Measurements from ENCODE around the gene ZNF580.
A peak's percentile ranks its signal among the peaks of the same experiment; 100 is the strongest.

ZNF580 gene

DNA sequence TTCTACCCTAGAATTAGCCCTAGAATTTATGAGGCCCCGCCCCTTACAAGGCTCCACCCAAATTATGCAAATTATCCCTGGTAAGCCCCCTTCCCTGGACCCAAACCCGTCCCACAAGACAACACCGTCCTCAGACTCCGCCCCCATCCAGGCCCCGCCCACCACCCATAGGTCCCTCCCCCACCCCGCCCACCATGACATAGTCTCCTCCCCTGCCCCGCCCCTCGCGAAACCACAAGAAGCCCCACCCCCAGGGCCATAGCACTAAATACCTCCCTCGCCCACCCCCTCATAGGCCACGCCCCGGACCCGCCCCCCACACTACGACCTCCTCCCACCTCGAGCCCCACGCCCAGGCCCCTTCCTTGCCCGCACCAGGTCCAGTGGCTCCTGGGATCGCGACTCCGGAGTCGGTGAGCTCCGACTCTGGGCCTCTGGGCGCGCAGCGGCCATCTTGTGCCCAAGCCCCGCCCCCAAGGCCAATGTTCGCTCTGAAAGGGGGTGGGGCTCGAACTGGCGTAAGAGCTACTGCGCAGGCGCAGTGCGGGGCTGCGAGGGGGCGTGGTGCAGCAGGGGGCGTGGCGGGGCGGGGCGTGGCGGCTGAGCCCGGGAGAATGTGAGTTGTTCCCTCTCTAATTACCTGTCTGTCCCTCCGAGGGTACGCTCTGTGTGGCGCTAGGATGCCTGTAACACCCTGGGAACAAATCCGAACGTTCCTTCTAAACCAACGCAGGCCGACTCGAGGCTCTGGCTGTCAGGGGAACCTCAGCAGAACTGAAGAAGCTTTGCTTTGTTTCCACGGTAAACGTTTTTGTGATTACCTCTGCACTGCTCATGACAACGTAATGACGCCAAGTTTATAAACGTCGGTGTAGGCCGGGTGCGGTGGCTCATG, 16.4 kb upstream of the ZNF580 start, which contains the start of gene ZNF784 (continued):
- 0 out of 2 replicates have a peak, but pooled peaks have one; percentile 53 for TF ChIP-seq ZBTB21 (tag by site-specific recombination; IDR thresholded peaks at IDR 0.05)
- TF ChIP-seq SP7 (tag by site-specific recombination; IDR thresholded peaks at IDR 0.05), result peak; percentile 59; the same call in 1 of the 2 replicates
- no peak for TF ChIP-seq ZNF10 (tag by site-specific recombination; IDR thresholded peaks at IDR 0.05)
- TF ChIP-seq ZNF76 (tag by site-specific recombination; IDR thresholded peaks at IDR 0.05; ENCODE audit: borderline replicate concordance, low read depth), result 0 out of 2 replicates have a peak, but pooled peaks have one; percentile 35
- TF ChIP-seq KLF1 (tag by site-specific recombination; IDR thresholded peaks at IDR 0.05), result peak; percentile 82
- TF ChIP-seq ZNF488 (tag by site-specific recombination; IDR thresholded peaks at IDR 0.05), result no peak
- no peak for TF ChIP-seq ZNF114 (tag by site-specific recombination; IDR thresholded peaks at IDR 0.05)
- no peak for TF ChIP-seq ZNF837 (tag by site-specific recombination; IDR thresholded peaks at IDR 0.05)
- no peak for TF ChIP-seq ZBTB8A (tag by site-specific recombination; IDR thresholded peaks at IDR 0.05)
- peak; percentile 83 for TF ChIP-seq ZNF335 (tag by site-specific recombination; conservative IDR thresholded peaks at IDR 0.05)
- TF ChIP-seq TCF7L2 (IDR thresholded peaks at IDR 0.05; ENCODE audit: borderline replicate concordance, low read depth, low read length), result no peak
- 0 out of 2 replicates have a peak, but pooled peaks have one; percentile 23 for TF ChIP-seq ZNF843 (tag by site-specific recombination; IDR thresholded peaks at IDR 0.05)
- TF ChIP-seq, protein P1, sequence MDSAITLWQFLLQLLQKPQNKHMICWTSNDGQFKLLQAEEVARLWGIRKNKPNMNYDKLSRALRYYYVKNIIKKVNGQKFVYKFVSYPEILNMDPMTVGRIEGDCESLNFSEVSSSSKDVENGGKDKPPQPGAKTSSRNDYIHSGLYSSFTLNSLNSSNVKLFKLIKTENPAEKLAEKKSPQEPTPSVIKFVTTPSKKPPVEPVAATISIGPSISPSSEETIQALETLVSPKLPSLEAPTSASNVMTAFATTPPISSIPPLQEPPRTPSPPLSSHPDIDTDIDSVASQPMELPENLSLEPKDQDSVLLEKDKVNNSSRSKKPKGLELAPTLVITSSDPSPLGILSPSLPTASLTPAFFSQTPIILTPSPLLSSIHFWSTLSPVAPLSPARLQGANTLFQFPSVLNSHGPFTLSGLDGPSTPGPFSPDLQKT (IDR thresholded peaks at IDR 0.05; ENCODE audit: borderline replicate concordance, low read depth, low read length), result no peak
- no peak for TF ChIP-seq ZNF426 (tag by site-specific recombination; IDR thresholded peaks at IDR 0.05)
- TF ChIP-seq ZNF670 (tag by site-specific recombination; IDR thresholded peaks at IDR 0.05; ENCODE audit: low read depth), result no peak
- TF ChIP-seq ZNF391 (tag by site-specific recombination; IDR thresholded peaks at IDR 0.05; ENCODE audit: borderline replicate concordance, low read depth), result no peak
- TF ChIP-seq ZNF629 (tag by site-specific recombination; IDR thresholded peaks at IDR 0.05), result peak; percentile 75
- TF ChIP-seq HOXD13 (CRISPR knock-in tag; IDR thresholded peaks at IDR 0.05; ENCODE audit: borderline replicate concordance), result no peak
- peak; percentile 31; the same call in 1 of the 2 replicates for TF ChIP-seq ZNF394 (tag by site-specific recombination; IDR thresholded peaks at IDR 0.05; ENCODE audit: borderline replicate concordance)
- TF ChIP-seq REPIN1 (tag by site-specific recombination; IDR thresholded peaks at IDR 0.05; ENCODE audit: low read depth), result no peak
- no peak for TF ChIP-seq FEZF1 (tag by site-specific recombination; IDR thresholded peaks at IDR 0.05)
- TF ChIP-seq SP2 (tag by site-specific recombination; IDR thresholded peaks at IDR 0.05), result peak; percentile 79
- TF ChIP-seq GFI1B (tag by site-specific recombination; IDR thresholded peaks at IDR 0.05), result no peak
- no peak for TF ChIP-seq HOXA7 (CRISPR knock-in tag; IDR thresholded peaks at IDR 0.05; ENCODE audit: borderline replicate concordance)
- no peak for TF ChIP-seq KLF17 (tag by site-specific recombination; IDR thresholded peaks at IDR 0.05)
- TF ChIP-seq ZNF501 (tag by site-specific recombination; IDR thresholded peaks at IDR 0.05), result 0 out of 2 replicates have a peak, but pooled peaks have one; percentile 40
- TF ChIP-seq KLF10 (tag by site-specific recombination; IDR thresholded peaks at IDR 0.05), result peak; percentile 88
- peak; percentile 74 for TF ChIP-seq KLF16 (tag by site-specific recombination; IDR thresholded peaks at IDR 0.05)
- no peak for TF ChIP-seq ZNF830 (tag by site-specific recombination; IDR thresholded peaks at IDR 0.05; ENCODE audit: low read depth)

All from HEK293 (cell line).